ENCODE measurements around the gene IFIT3.

IFIT3 gene

GRCh38 chr10:89337484-89337883, 9.7 kb downstream of the IFIT3 start:
- DNase-seq, result peak; percentile 76

- DNase-seq, result no peak
These were observed 10.9 kb downstream of the IFIT3 start for GRCh38 chr10:89338713-89339112.

DNA sequence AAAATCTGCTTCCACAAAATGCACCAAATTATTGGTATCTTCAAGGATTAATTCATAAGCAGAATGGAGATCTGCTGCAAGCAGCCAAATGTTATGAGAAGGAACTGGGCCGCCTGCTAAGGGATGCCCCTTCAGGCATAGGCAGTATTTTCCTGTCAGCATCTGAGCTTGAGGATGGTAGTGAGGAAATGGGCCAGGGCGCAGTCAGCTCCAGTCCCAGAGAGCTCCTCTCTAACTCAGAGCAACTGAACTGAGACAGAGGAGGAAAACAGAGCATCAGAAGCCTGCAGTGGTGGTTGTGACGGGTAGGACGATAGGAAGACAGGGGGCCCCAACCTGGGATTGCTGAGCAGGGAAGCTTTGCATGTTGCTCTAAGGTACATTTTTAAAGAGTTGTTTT, 12.1 kb downstream of the IFIT3 start:
- DNase-seq, result no peak

- DNase-seq, result no peak
These were observed 13.9 kb downstream of the IFIT3 start for GRCh38 chr10:89341649-89342048.

DNA sequence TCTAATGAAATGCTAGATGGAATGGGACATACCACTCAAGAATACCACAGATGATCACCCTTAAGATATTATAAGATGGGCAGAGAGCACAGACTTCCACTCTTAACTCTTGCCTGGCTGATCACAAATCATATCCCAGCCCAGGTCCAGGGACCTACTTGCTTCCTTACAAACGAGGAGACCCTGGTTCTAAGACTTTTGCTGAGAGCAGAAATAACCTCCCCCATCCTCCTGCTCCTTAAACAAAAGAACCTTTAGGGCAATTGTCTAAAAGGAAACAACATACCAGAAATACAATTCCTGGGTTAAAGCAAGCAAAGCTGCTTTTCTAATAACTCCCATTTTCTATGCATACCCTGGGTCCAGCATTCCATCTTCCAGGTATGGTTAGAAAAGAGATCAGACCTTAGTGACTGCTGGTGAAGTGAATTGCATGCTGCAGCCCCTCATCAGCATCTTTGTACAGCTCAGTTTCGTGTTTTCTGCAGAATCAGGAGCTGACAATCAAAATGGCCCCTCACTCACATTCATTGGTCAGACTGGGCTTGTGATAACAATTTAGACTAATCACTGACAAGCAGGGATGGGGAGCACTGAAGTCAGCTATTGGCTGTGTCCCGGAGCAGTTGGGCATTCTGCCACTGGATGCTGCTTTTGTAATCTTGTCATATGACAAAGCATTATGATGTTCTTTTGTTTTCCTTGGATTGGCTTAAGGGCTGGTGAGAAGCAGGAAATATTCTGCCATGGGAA, 14.6 kb downstream of the IFIT3 start:
- peak; percentile 83 for DNase-seq

GRCh38 chr10:89343089-89343767, 15.4 kb downstream of the IFIT3 start:
- no peak for DNase-seq

GRCh38 chr10:89344156-89344555, 16.4 kb downstream of the IFIT3 start:
- DNase-seq, result no peak

GRCh38 chr10:89345367-89346000, 17.7 kb downstream of the IFIT3 start:
- DNase-seq, result no peak

DNA sequence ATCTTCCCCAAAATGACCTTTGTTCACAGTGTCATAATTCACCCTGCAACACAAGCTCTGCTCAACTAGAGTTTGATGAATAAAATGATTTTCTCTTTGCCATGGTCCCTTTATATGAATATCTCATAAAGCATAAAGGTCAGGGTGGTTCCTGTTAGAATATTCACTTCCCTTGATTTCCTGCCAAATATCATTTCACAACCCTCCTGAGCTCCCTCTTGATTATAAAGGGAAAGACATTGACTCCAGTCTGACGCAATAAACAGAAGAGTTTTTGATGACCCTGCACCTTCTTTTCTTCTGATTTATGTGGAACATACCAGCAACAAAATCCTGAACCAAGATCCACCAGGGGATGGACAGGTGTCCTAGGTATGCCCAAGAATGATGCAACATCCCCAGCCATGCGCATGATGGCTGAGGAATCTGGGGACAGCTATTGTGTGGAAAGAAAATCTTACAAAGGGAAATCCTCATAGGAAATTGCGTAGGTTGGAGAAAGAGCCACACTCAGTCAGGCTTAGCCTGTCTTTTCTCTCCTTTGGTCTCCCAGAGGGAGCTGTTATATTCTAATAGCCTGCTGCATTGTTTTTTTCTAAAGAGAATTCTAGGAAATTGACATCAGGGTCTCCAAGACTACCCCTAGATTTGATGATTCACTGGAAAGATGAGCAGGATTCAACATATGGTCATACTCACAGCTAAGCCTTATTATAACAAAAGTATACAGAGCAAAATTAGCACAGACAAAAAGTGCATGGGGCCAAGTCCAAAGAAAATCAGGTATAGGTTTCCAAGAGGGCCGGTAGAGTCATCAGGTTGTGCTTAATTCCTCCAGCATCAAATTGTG, 18.8 kb downstream of the IFIT3 start:
- DNase-seq, result peak; percentile 62

DNA sequence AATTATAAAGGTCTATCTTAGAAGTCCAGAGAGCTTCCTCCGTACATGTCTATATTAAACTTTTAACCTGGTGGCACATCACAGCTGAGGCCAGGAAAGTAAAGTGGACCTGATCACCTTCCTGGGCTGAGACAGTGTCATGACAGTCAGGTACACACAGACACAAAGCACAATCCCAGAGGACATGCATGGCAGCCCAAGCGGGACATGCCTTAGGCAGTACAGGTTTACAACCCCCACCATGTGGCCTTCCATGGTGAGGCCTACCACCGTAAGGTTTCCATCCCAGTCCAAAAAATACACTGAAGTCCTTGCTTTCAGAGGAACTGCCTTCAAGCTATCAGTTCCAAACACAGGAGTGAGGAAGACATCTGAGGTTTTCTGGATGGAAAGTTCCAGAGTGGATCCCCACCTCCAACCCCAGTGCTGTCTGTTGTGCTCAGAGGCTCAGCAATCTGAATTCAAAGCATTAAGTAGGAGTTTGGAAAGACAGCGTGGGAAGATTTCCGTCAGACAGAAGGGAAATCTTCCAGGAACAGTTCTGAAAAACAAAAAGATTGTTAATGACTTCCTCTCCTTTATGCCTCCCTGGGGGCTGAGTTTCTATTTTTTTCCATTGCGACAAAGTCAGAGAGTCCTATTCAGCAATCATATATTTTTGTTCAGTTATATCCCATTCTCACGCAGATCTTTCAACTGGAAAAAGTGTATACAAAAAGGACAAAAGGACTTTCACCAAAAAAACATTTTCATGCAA, 20.1 kb downstream of the IFIT3 start:
- no peak for DNase-seq

- DNase-seq, result no peak
These were observed 20.7 kb downstream of the IFIT3 start for GRCh38 chr10:89348481-89348880.

GRCh38 chr10:89348975-89349374, 21.2 kb downstream of the IFIT3 start:
- no peak for DNase-seq

GRCh38 chr10:89350631-89351315, 23.0 kb downstream of the IFIT3 start:
- DNase-seq, result peak; percentile 42

DNA sequence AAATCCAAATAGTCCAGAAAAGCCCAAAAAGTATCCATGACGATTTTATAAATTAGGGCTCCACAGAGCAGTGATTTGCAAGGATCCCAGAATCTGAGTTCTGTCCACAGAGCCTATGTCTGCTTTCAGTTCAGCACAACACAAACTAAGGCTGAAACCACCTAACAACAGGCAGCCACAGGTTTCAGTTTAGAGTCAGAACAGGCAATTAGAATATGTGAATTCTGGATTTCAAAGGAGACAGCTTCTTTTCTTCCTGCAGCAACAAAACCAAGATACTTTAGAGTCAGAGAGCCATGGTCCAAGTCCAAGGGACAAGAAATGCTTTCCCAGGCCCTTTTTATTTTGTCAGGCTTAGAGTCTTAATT, 23.6 kb downstream of the IFIT3 start:
- no peak for DNase-seq

DNA sequence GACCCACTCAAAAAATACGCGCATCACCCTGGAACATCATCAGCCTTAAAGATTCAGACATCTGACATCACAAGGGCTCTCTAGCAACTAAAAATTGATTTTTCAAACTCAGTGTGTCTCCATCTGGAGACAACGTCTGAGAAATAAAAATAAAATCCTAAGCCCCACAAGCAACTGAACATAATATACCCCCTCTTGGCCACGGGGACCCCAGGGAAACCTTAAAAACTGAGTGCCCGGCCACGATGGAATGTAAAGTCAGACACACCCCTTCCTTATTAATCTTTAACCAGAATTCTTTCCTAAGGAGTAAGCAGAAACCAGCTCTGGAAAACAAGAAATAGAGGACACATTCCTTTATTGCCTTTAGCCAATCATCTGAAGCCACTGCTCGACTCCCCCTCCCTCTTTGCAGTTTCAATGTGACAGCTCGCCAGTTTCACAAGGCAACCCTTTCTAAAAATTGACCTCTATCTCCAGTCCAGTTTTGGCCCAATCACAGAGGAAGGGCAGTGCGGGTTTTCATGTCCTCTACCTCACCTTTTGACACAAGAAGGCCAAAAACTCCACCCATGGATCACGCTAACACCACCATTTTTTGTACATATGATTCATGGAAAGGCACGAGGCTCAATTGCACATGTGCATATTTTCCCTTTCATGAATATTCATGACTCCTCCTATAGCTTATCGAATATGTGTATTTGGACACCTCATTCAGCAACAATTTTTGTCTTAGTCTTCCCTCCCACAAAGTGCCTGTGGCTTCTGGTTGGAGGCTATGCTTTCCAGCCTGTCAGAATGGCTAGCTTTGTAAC, 24.2 kb downstream of the IFIT3 start:
- DNase-seq, result peak; percentile 98

GRCh38 chr10:89352802-89353201, 25.0 kb downstream of the IFIT3 start:
- DNase-seq, result no peak

DNA sequence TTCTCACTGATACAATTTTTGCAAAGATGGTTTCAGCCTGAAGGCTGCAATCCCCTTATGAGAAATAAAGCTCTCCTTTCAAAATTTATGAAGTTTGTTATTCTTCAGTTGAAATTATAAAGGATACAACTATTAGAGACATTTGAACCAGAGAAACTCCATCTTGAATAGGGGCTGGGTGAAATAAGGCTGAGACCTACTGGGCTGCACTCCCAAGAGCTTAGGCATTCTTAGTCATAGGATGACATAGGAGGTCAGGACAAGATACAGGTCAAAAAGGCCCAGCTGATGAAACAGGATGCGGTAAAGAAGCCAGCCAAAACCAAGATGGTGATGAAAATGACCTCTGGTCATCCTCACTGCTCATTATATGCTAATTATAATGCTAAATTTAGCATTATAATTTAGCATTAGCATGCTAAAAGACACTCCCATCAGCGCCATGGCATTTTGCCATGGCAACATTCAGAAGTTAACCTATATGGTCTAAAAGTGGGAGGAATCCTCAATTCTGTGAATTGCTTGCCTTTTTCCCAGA, 27.7 kb downstream of the IFIT3 start:
- DNase-seq, result peak; percentile 90

DNA sequence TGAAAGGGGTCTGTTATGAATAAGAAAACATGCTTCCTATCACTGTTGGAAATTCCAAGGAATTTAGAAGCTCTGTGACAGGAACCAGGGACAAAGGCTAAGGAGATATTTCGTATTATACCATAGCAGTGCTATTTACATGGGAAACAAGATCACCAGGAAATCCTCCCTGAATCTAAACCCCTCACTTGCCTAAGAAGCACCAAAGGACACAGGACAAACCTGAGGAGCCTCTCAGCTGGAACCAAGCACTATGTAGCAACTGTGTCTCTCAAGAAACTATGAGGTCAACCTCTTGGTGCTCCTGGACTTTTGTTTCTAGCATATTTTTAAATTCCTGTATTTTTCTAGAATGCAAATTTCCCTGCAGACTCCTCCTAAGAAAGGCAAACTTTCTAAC, 29.3 kb downstream of the IFIT3 start:
- DNase-seq, result no peak

DNA sequence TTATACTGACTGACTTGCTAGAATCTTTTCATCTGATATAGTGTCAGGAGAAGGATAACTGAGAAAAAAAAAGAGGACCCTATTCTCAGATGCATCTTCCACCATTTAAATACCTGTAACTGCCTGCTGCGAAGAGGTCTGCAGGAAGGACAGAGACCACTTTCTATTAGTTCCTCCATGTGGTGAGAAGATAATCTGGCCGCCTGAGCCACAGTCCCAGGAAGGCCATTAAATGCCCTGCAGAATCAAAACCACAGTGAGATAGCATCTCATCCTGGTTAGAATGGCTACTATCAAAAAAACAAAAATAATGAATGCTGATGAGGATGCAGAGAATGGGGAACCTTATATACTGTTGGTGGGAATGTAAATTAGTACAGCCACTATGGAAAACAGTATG, 30.2 kb downstream of the IFIT3 start:
- DNase-seq, result no peak

DNA sequence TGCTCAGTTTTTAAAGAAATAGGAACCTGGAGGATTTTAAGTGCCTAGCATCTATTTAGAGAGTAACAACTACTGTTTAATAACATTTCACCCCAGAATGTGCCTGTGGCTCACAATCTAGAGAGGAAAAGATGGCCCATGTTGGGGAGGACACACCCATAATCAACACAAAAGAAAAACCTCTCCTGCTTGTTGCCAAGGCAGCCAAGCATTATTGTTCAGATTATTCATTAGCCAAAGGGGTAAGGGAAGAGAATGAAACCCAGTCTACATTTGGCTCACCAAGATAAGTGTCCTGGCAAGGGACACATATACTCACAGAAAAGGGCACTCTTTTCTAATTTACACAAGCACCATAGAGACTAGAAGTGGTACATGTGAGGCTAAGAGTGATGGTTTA, 32.4 kb downstream of the IFIT3 start:
- no peak for DNase-seq

- DNase-seq, result no peak
These were observed 35.1 kb downstream of the IFIT3 start for GRCh38 chr10:89362929-89363328.

Data from EL (cell line).